A673 (cell line): ENCODE data around the gene HBZ.

Source experiments
- EZH2 ChIP-seq: fragments of 200-600 bp; sonication (generic); IDR thresholded peaks from 2 replicates; pipeline ENCODE4 v1.6.1; 2017; ENCODE audit warnings: borderline replicate concordance, low read depth, mild to moderate bottlenecking, mixed read lengths, antibody characterized with exemption, low read length; ENCODE audit not compliant: poor library complexity, severe bottlenecking
- TF ChIP-seq, protein P1 (sequence below): fragments of 300-800, 200-600 bp; sonication (generic); conservative IDR thresholded peaks from 2 replicates; pipeline ENCODE4 v1.5.1; 2017; ENCODE audit warnings: low read depth, mild to moderate bottlenecking, antibody characterized with exemption, low read length, moderate library complexity, mixed read lengths

DNA sequence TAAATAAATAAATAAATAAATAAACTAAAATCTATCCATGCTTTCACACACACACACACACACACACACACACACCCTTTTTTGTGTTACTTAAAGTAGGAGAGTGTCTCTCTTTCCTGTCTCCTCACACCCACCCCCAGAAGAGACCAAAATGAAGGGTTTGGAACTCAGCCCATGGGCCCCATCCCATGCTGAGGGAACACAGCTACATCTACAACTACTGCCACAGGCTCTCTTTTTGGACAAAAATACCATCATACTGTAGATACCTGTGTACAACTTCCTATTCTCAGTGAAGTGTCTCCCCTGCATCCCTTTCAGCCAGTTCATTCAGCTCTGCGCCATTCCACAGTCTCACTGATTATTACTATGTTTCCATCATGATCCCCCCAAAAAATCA lies 18.3 kb downstream of the HBZ start:
- TF ChIP-seq, protein P1, sequence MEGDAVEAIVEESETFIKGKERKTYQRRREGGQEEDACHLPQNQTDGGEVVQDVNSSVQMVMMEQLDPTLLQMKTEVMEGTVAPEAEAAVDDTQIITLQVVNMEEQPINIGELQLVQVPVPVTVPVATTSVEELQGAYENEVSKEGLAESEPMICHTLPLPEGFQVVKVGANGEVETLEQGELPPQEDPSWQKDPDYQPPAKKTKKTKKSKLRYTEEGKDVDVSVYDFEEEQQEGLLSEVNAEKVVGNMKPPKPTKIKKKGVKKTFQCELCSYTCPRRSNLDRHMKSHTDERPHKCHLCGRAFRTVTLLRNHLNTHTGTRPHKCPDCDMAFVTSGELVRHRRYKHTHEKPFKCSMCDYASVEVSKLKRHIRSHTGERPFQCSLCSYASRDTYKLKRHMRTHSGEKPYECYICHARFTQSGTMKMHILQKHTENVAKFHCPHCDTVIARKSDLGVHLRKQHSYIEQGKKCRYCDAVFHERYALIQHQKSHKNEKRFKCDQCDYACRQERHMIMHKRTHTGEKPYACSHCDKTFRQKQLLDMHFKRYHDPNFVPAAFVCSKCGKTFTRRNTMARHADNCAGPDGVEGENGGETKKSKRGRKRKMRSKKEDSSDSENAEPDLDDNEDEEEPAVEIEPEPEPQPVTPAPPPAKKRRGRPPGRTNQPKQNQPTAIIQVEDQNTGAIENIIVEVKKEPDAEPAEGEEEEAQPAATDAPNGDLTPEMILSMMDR = no peak
- no peak for TF ChIP-seq EZH2
